ENCODE data around the gene HIVEP2. TPM values are rescaled to one million over a fixed set of nuclear protein-coding genes. Genes with fewer than 3 reads are reported as not detected.
A peak's percentile ranks its signal among the peaks of the same experiment; 100 is the strongest.

HIVEP2 gene
- polyA plus RNA-seq, 3 donors = 12.0 to 12.7 (median 12.1) TPM

DNA sequence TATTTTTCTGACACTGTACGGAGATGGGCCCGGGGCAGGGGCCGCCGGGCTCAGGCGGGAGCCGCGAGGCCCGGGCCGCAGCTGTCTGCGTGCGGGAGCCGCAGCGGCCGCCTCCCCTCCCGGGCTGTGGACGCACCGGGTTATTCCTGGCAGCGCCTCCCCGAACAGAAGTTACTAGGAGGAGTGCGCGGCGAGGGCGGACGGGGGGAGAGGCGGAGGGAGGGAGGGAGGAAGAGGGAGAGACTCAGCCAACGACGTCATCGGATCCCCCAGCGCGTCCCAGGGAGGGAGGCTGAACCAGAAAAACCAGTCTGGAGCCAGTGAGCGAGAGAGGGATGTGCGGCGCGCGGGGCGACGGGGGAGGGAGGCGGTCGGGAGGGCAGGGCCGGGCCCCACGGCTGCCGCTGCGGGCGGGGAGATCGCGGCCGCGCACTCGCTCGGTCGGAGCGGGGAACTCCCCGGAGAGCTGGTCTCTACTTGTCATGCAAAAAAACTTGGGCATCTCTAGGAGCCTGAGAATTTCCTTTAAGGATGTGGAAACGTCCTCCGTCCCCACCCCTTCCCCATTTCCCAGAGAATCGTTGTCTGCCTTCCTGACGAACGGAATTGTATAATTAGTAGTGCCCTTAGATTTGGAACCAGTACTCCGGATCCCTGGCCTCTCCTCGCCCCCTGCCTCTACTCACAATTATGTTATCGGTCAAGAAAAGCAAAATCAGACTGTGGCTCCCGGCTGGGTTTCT lies 1.4 kb upstream of the HIVEP2 start:
- peak; percentile 82 to 96 (median 89) for DNase-seq (ENCODE audit: low read depth in 3 of 3, low spot score in 2 of 3)

GRCh38 chr6:142945446-142946180 lies 637 bp upstream of the HIVEP2 start:
- peak in 2 of 3 donors; percentile 39 to 47 for DNase-seq (ENCODE audit: low read depth in 3 of 3, low spot score in 2 of 3)

GRCh38 chr6:142944124-142945048 lies 590 bp downstream of the HIVEP2 start:
- peak in 2 of 3 donors; percentile 73 to 85 for DNase-seq (ENCODE audit: low read depth in 3 of 3, low spot score in 2 of 3)

DNA sequence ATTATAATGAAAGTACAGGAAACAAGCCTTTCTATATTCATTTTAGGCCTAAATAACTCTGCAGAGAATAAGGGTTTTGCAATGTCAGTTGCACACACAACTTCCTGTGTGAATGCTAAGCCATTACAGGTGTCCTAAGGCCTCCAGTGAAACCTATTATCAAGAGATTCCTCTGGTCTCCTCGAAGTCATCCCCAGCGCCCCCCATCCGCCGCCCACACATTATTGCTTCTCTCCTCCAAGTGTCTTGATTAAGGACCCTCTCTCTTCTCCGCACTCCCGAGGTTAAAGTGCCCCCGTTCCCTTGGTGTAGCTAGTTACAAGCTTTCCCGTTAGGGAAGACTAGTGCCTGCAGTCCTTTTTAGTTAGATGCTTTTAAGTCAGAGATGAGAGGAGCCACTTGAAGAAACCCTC lies 1.3 kb downstream of the HIVEP2 start:
- no peak for DNase-seq (ENCODE audit: low read depth in 3 of 3, low spot score in 2 of 3)

DNA sequence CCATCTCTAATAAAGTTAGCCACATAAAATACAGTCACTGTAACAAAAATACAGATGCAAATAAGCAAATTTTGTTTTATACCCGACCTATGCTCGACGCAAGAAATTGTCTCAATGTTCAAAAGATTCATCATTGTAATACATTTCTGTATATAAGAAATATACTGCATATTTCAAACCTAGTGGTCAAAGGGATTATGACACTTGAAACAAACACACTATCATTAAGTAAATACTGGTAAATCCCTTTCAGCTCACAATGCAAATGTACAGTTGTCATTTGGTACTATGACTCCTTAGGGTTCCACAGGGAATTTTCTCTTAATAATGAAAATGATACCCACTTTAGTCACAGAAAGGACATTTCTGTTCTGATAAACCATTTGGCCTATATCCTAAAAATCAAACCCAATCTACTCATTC lies 2.2 kb downstream of the HIVEP2 start:
- DNase-seq (ENCODE audit: low read depth in 3 of 3, low spot score in 2 of 3) = no peak

DNA sequence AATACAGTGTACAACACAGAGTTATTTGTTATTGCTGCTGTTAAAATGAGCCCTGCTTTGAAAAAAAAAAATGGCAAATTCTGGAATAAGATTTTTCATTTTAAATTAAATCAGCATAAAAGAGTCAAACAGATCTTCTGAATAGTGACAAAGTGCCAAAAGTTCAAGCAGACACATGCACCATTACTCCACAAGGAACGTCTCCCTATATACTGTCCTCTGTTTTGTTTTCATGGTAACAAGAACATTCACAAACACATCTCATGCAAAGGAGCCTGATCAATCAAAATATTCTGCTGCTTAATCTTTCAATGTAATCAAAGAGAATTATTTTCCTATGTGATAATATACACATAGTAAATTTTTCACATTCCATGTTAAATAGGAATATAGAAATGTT lies 2.7 kb downstream of the HIVEP2 start:
- no peak for DNase-seq (ENCODE audit: low read depth in 3 of 3, low spot score in 2 of 3)

DNA sequence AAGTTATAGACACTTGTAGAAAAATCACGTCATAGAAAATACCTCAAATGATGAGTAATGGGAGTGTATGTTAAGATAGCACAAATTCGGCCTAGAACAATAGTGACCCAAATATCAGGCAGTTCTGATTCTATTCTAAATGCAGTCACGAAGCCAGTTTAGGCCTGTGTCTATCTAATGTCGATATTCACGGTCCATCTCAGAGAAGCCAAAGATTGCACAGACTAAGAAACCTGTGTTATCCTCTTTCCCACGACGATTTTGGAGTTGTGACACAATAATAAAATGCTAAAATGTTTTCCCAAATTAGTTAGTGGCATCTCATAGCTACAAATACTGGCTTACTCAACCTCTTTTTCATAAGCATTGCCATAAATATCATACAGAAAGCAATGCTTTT lies 4.0 kb downstream of the HIVEP2 start:
- no peak for DNase-seq (ENCODE audit: low read depth in 3 of 3, low spot score in 2 of 3)

DNA sequence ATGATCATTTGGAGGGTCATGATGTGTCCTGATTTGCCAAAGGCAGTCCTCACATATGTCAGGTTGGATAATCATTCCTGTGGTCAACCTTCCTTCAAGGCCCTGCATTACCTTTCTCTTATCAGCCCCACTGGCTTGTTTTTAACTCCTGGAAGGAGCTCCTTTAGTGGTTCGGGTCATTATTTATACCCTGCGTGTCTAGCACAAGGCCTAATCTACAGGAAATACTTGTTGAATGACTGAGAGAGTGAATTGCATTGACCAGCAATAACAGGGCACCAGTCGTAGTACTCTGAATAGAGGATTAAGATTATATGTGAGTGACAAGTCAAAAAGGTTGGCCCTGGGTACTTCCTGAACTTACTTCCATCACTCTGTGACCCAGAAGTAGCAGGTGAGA lies 4.5 kb downstream of the HIVEP2 start:
- no peak for DNase-seq (ENCODE audit: low read depth in 3 of 3, low spot score in 2 of 3)

- no peak for DNase-seq (ENCODE audit: low read depth in 3 of 3, low spot score in 2 of 3)
Measured at GRCh38 chr6:142938510-142938909, 6.5 kb downstream of the HIVEP2 start.

GRCh38 chr6:142937986-142938385 lies 7.0 kb downstream of the HIVEP2 start:
- DNase-seq (ENCODE audit: low read depth in 3 of 3, low spot score in 2 of 3) = no peak

- no peak for DNase-seq (ENCODE audit: low read depth in 3 of 3, low spot score in 2 of 3)
Measured at GRCh38 chr6:142935553-142936517, 9.1 kb downstream of the HIVEP2 start.

GRCh38 chr6:142934599-142934998 lies 10.4 kb downstream of the HIVEP2 start:
- no peak for DNase-seq (ENCODE audit: low read depth in 3 of 3, low spot score in 2 of 3)

GRCh38 chr6:142934106-142934505 lies 10.9 kb downstream of the HIVEP2 start:
- DNase-seq (ENCODE audit: low read depth in 3 of 3, low spot score in 2 of 3) = no peak

- no peak for DNase-seq (ENCODE audit: low read depth in 3 of 3, low spot score in 2 of 3)
Measured at GRCh38 chr6:142933701-142934100, 11.3 kb downstream of the HIVEP2 start.

GRCh38 chr6:142932889-142933288 lies 12.1 kb downstream of the HIVEP2 start:
- DNase-seq (ENCODE audit: low read depth in 3 of 3, low spot score in 2 of 3) = no peak

DNA sequence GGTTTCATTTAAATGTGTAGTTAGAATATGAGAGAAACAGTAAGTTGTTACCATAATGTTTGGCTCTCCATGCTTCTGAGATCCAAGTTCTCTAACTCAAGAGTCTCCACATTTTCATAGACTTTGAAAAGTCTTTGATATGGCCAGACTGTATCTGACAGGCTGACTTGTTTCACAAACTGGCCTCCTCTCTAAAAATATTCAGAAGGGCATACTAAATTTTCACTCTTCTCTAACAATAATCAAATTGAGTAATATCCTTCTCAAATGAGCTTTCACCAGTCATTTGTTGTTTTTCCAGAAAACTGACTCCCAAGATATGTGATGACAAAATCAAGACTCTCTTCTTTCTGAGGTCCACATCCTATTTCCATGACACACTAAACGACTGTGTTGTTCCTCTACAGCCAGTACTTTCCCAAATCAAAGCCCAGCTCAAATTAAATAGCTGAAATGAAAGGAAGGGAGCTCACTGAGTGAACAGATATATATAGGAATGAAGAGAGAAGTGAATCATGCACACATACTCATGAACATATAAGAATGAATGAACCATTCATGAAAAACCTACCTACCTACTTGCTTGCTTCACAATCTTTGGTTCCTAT lies 15.1 kb downstream of the HIVEP2 start:
- DNase-seq (ENCODE audit: low read depth in 3 of 3, low spot score in 2 of 3) = no peak

- no peak for DNase-seq (ENCODE audit: low read depth in 3 of 3, low spot score in 2 of 3)
Measured at GRCh38 chr6:142927904-142928303, 17.1 kb downstream of the HIVEP2 start.

DNA sequence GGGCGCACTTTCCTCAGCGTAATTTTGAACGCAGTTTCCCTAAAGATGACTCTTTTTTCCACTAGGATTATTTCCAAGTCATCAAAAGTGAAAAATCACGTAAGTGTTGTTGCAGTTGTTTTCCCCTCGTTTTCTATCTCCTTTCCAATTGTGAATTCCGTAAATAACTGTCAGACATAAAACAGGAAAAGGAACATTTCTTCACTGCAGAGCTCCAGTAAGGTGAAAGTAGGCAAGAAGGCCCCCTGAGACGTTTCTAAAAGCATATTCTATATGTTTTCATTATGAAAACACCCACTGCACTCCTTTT lies 17.8 kb downstream of the HIVEP2 start:
- peak in 1 of 3 donors; percentile 48 for DNase-seq (ENCODE audit: low read depth in 3 of 3, low spot score in 2 of 3)

DNA sequence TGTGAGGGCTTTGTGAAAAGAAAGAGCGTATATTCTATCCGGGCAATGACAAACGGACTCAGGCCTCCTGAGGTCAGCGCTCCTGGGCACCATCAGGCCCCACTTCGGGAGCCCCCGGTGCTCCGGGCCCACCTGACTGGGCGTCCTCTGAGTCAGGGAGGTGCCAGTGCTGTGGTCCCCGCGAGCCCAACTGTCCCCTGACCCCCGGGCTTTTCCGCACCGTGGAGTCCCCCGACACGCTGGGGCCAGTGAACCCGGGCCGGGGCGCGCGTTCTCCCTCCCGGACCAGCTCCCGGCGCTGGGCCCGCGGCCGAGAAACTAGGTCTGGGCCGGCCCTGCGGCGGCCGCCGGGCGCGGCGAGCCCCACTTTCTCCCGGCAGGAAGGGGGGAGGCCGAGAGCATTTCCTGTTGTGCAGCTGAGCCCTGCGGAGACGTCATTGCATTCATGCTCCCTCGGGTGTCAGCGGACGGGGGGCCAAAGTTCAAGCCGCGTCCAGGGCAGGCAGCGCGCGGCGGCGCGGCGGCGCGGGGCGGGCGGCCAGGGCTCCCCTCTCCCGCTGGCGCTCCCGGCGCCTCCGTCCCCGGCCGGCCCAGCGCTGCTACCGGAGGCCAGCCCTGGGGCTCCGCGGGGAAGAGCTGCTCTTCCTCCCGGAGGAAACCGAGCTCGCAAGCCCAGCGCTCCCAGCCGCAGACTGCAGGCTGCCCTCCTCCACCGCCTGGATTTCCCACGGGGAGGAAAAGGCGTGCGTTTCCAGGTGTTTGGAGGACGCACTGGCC lies 18.3 kb downstream of the HIVEP2 start:
- DNase-seq (ENCODE audit: low read depth in 3 of 3, low spot score in 2 of 3) = peak in 1 of 3 donors; percentile 47

All from right renal cortex interstitium (tissue), 3 donors.